HG02840 (cell line): ENCODE measurements around the gene SAMD10.

ENCODE experiments used
- ATAC-seq: cut with Tn5 transposase; IDR thresholded peaks from one replicate; pipeline ENCODE4 v1.9.1; 2021; ENCODE audit warnings: mild to moderate bottlenecking, moderate library complexity, moderate number of reproducible peaks; ENCODE audit not compliant: unreplicated experiment, low FRiP score

Gene SAMD10

GRCh38 chr20:63958471-63958870, 21.0 kb downstream of the SAMD10 start:
- no peak for ATAC-seq

- ATAC-seq: no peak
These were observed 21.6 kb downstream of the SAMD10 start for GRCh38 chr20:63957690-63958441.

- ATAC-seq: peak; percentile 14
These were observed 22.3 kb downstream of the SAMD10 start for GRCh38 chr20:63957004-63957689.

GRCh38 chr20:63956664-63957003, 22.8 kb downstream of the SAMD10 start:
- ATAC-seq: peak; percentile 21

DNA sequence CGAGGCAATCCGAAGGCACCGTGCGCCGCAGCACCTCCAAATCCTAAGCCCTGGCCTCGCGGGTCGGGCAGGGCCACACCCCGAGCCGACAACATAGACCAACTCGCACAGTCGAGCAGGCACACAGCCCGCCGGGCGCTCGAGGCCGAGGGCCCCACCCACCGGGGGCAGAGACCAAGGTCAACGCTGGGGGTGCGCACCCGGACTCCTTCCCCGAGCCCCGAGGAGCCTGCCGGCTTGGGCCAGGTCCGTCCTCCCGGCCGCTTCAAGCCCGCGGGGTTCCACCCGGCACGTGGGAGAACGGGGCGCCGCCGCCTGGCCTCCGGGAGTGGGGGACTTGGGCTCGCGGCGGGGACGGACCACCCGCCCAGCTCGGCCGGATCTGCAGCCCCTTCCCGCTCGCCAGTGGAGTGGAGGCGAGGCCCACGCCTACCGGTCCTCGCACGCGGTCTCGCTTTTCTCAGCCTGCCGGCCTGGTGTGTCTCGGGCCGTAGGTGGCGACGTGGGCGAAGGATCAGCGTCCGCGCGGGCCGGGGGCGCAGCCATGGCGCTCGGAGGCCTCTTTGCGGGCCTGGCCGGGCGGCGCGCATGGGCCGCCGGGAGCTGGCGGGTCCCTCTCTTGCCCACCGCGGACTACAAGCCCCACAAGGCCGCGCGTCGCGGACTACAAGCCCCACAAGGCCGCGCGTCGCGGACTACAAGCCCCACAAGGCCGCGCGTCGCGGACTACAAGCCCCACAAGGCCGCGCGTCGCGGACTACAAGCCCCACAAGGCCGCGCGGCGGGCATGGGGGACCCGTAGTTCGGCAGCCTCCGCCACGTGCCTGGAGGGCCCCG, 23.4 kb downstream of the SAMD10 start, which contains the start of gene UCKL1:
TSS of gene UCKL1 (minus strand) at position 590 of the 837 bp plus-strand sequence. CDS start at position 546, 44 bp downstream.
- ATAC-seq: peak; percentile 70

GRCh38 chr20:63955281-63955826, 24.1 kb downstream of the SAMD10 start:
- ATAC-seq: peak; percentile 12

DNA sequence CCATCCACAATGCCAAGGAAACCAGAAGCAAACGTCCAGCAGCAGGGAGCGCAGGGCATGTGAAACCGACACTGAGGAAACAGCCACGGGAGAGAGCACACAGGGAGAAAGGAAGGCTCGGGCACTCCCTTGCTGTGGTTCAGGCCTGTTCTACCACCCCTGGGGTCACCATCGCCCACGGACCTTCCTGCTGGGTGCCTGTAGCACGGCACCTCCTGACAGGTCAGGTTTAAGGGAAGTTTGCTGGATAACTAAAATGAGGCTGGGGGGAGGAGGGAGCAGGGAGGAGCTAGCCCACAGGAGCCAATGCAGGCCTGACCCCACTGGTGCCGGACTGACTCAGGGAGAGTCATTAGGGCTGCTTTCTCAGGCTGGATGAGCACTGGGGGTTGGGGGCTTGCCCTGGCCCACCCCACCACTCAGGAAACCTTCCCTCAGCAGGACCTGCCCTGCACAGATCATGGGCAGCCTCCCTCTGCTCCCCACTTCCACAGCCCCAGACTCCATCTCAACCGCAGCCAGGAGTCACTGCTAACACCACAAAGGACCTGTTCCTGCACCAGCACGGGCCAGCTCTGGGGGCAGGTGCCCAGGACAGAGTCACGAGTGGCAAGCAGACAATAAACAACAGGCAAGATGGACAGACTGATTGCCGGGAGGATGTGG, 25.5 kb downstream of the SAMD10 start:
- no peak for ATAC-seq

DNA sequence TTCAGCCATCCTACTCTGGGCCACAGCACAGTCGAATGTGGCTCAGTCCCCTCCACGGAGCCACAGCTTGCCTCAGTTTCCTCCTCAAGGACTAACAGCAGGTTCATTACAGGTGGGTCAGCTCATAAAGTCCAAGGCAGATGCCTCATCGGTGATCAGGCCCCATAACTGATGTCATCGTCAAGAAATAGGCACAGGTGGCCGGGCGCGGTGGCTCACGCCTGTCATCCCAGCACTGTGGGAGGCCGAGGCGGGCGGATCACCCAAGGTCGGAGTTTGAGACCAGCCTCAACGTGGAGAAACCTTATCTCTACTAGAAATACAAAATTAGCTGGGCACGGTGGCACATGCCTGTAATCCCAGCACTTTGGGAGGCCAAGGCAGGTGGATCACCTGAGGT, 26.7 kb downstream of the SAMD10 start:
- no peak for ATAC-seq

GRCh38 chr20:63952210-63952535, 27.3 kb downstream of the SAMD10 start:
- ATAC-seq: no peak

DNA sequence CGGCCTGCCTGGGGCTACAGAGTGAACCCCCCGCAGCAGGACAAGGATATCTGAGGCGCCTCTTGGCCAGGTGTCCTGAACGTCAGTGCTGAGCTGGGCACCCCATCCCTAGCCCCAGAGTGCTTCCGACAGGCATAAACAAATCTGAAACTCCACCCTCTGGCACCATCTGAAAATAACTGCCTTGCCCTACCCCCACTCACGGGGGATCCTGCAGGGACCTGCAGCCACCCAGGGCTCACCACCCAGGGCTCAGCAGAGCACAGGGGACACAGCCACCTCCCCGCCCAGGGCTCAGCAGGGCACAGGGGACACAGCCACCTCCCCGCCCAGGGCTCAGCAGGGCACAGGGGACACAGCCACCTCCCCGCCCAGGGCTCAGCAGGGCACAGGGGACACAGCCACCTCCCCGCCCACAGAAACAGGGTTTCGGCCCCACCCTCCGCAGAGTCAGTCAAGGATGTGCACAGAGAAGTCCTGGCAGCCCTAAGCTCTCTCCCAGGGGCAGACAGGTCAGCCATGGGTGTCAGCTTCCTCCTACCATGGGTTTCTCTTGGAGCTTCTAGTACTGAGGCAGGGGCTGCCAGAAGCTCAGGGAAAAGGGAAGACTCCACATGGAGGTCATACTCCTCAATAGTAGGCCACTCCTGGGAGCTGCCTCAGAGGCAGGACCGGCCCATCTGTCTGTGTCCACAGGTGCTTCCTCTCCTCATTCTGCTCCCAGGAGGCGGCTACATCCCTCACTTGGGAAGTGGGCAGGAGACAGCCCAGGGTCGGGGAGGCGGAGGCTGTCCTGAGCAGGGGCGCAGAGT, 27.8 kb downstream of the SAMD10 start:
- ATAC-seq: no peak

DNA sequence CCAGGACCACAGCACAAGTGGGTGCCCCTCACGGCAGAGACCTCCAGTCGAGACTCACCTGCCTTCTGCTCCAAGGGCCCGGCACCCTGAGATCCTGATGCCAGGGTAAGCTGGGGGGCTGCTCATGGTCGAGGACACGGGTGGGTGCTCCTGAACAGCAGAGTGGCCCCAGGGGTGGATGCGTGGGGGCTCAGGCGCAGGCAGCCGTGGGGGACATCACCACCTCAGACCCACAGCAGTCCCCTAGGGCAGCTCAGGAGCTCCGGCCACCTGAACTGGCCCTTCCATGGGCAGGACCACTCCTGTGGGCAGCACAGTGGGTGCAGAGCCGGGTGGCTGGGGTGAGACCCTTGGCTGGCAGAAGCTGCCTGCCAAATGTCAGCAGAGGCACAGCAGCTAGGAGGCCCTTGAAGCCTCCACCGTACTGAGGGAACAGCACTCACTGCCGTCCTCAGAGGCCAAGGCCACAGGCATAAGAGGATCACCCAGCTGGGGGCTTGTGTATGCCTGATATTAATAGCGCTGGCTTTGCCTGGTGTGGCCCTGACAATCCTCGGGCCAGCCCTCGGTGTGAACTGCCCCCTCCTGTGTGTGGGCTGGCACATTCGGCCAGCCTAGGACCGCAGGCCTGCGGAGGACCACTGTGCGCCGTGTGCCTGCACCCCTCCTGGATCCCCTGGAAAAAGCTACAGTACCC, 28.6 kb downstream of the SAMD10 start:
- ATAC-seq: no peak

- no peak for ATAC-seq
These were observed 31.6 kb downstream of the SAMD10 start for GRCh38 chr20:63947638-63948456.

- ATAC-seq: no peak
These were observed 32.3 kb downstream of the SAMD10 start for GRCh38 chr20:63946986-63947637.

DNA sequence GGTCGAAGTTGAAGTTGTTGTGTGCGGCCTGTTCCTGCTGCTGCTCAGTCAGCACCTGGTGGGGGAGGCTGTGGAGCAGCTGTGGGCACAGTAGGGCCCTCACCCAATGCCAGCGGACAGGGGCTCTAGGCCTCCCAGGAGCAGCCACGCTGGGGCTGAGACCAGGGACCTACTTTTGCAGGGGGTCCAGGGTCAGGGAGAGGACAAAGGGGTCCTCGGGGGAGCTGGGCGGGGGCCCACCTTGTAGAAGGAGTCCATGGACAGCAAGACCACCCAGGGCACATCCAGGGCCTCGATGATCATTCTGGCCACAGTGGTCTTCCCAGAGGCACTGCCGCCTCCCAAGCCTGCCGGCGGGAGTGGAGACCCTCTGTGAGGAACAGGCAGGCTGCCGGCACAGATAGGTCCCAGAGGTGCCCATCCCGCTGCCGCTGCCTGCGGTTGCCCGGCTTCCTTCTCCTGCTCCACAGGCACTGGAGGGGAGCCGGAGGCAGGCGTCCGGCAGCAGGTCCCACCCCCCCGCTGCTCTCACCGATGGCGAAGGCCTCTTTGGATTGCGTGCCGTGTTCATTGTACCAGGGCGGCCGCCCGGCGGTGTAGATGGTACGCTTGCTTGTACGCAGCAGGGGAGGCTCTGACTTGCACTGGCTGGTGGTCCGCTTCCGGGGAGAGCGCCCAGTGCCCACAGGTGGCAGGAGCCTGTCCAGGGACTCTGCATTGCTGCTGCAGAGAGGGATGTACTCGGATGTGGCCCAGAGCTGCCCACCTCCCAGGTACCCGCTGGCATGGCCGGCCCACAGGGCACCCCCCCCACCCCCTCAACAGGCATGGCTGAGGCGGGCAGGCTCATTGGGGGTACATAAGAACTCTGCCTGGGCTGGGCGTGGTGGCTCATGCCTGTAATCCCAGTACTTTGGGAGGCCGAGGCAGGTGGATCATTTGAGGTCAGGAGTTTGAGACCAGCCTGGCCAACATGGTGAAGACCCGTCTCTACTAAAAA, 33.2 kb downstream of the SAMD10 start:
- ATAC-seq: no peak

- no peak for ATAC-seq
These were observed 34.3 kb downstream of the SAMD10 start for GRCh38 chr20:63945031-63945658.
